ENCODE data around the gene CDH23. TPM values are rescaled to one million over a fixed set of nuclear protein-coding genes. Genes with fewer than 3 reads are reported as not detected.

CDH23 gene
- total RNA-seq, 1 donor from 2014 or later = 10.3 TPM

DNA sequence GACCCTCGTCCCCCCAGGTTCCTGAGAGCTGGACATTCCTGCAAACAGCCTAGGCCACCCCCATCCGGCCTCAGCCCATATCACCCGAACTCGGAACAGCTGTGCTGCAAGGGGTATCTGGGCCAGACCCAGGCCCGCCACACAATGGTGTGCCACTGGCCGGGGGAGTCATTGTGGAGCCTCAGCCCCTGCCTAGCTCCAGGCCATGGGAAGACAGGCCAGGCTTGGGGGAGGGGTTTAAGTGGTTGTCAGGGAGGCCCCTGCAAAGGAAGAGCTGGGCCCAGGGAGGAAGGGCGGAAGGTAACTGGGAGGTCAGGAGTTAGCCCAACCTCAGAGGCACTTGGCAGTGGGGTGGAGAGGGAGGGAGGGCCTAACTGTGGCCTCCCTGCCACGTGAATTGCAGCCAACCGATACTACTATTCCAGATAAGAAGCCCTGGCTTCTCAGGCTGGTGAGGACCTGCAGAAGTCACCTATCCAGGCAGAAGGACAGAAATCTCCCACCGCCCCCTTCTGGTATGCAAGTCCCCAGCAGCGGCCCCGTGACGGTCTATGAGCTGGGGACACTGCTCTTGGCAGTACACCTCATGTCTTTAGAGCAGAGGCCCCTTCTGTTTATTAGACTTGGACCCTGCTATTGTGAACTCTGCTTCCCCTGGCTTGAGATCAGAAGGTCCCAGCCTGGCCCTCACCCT is 349.8 kb downstream of the CDH23 start:
- H3K27ac ChIP-seq = peak overlapping the region; percentile 75
- H3K9me3 ChIP-seq = no peaks in the 10 kb centered on the region
- TF ChIP-seq POLR2A (IDR thresholded peaks at IDR 0.05) = no peak
- TF ChIP-seq POLR2AphosphoS5 (IDR thresholded peaks at IDR 0.05; ENCODE audit: insufficient read depth in 1 of 2, low read depth in 1 of 2) = peak in 1 of 2 donors; percentile 19
- TF ChIP-seq, protein P1, sequence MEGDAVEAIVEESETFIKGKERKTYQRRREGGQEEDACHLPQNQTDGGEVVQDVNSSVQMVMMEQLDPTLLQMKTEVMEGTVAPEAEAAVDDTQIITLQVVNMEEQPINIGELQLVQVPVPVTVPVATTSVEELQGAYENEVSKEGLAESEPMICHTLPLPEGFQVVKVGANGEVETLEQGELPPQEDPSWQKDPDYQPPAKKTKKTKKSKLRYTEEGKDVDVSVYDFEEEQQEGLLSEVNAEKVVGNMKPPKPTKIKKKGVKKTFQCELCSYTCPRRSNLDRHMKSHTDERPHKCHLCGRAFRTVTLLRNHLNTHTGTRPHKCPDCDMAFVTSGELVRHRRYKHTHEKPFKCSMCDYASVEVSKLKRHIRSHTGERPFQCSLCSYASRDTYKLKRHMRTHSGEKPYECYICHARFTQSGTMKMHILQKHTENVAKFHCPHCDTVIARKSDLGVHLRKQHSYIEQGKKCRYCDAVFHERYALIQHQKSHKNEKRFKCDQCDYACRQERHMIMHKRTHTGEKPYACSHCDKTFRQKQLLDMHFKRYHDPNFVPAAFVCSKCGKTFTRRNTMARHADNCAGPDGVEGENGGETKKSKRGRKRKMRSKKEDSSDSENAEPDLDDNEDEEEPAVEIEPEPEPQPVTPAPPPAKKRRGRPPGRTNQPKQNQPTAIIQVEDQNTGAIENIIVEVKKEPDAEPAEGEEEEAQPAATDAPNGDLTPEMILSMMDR (IDR thresholded peaks at IDR 0.05) = no peak
- H3K4me3 ChIP-seq = no peak overlapping the region
- H3K4me1 ChIP-seq = peaks cover 55% of the 10 kb centered on the region
- H3K27me3 ChIP-seq = no peaks in the 10 kb centered on the region
- no peak for DNase-seq (ENCODE audit: extremely low spot score in 2 of 2)
- intact Hi-C loops (cut with DNase I) = no loop called here
- peaks cover 0 to 16% of the 10 kb centered on the region in 2 donors for H3K36me3 ChIP-seq

DNA sequence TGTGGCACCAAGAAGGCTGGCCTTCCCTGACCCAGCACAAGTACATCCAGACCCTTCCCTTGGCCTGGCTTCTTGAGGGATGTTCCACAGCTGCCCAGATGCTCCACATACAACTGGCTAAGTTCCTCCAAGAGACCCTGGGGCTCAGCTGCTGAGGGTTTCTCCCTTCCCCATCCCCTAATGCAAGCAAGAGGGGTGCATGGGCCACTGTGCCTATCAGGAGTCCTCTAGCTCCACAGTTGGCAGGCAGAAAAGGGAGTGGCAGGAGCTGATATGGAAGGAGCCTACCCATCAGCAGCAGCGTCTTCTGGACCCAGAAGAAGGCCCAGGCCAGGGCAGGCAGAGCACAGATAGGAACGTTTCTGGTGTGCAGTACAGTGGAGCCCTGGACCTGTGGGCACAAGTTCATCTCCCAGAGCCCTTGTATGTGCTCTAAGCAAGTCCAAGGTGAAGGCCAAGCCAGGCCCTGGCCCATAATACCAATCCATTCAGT is 350.4 kb downstream of the CDH23 start:
- no peak for DNase-seq (ENCODE audit: extremely low spot score in 2 of 2)
- H3K4me3 ChIP-seq = no peak overlapping the region
- H3K27me3 ChIP-seq = no peaks in the 10 kb centered on the region
- H3K36me3 ChIP-seq = peaks cover 0 to 18% of the 10 kb centered on the region in 2 donors
- TF ChIP-seq, protein P1 (IDR thresholded peaks at IDR 0.05) = no peak
- no peak for TF ChIP-seq POLR2A (IDR thresholded peaks at IDR 0.05)
- no peak for TF ChIP-seq POLR2AphosphoS5 (IDR thresholded peaks at IDR 0.05; ENCODE audit: insufficient read depth in 1 of 2, low read depth in 1 of 2)
- H3K27ac ChIP-seq = peak overlapping the region; percentile 75
- no peaks in the 10 kb centered on the region for H3K9me3 ChIP-seq
- peaks cover 55% of the 10 kb centered on the region for H3K4me1 ChIP-seq
- intact Hi-C loops (cut with DNase I) = no loop called here

DNA sequence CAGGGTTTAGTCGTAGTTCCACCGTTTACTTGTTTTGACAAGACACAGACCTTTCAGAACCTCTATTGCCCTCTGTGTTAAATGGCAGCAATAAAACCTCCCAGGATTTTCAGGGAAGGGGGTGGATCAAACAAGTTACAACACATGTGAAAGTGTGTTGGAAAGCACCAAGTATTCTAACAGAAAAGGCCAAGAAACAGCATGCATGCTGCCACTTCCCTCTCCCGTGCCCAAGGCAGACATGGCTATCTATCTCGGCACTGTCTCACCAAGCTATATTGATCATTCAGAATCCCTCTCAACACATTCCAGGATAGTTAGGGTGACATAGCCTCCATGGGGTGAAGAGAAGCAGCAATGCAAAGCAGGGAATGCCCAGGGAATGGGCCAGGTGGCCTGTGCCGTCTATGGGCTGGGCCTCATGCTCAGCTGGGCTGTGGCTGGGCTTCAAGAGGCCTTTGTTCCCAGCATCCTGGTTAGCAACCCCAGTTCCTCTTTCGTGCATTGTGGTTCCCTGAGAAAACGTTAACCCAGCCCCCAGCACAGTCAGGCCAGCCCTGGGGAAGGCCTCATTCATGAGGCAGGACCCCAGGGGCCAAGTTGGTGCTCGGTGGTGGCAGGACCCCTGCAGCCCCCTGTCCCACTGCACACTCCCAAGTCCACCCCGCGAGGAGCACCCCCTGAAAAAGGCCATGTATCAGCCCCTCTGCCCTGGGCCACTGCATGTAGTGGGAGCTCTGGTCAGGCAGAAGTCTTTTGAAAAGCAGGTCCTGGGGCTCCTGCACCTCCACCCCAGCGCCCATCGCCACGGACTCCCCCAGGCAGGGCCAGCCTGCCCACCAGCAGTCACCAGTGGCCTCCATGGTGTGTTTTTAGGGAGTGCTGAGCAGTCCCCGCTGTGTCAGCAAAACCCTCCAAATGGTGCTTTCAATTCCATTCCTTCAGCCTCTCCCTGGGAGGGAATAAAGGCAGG is 351.1 kb downstream of the CDH23 start:
- no peaks in the 10 kb centered on the region for H3K27me3 ChIP-seq
- H3K27ac ChIP-seq = peak overlapping the region; percentile 75
- H3K4me1 ChIP-seq = peaks cover 61% of the 10 kb centered on the region
- H3K9me3 ChIP-seq = no peaks in the 10 kb centered on the region
- peaks cover 0 to 25% of the 10 kb centered on the region in 2 donors for H3K36me3 ChIP-seq
- TF ChIP-seq, protein P1 (IDR thresholded peaks at IDR 0.05) = no peak
- TF ChIP-seq POLR2AphosphoS5 (IDR thresholded peaks at IDR 0.05; ENCODE audit: insufficient read depth in 1 of 2, low read depth in 1 of 2) = no peak
- TF ChIP-seq POLR2A (IDR thresholded peaks at IDR 0.05) = no peak
- H3K4me3 ChIP-seq = no peak overlapping the region
- no peak for DNase-seq (ENCODE audit: extremely low spot score in 2 of 2)
- intact Hi-C loops (cut with DNase I) = no loop called here

DNA sequence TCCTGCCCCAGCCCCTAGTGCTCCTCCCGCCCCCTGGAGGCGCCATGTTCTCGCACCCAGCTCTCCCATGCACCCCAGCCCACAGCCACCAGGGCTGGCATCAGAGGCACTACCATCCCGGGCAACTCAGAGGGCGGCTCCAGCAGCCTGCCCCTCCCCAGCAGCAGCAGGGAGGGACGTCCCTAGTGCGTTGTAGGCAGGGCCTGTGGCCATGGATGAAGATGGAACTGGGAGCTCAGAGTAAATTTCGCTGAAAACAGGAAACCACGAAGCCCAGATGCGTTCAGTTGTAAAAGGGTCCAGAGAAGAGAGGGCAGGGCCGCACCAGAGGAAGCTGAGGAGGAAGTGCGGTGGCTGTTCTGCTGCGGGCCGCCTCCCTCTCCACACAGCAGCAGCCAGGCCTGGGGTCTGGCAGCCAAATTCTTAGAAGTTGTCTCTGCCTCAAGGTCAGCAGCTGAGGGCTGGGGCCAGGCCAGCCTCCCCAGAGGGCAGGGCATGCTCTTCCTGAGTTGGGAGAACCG is 352.0 kb downstream of the CDH23 start:
- no peaks in the 10 kb centered on the region for H3K27me3 ChIP-seq
- peaks cover 0 to 26% of the 10 kb centered on the region in 2 donors for H3K36me3 ChIP-seq
- H3K27ac ChIP-seq = peak overlapping the region; percentile 75
- no peaks in the 10 kb centered on the region for H3K9me3 ChIP-seq
- peaks cover 69% of the 10 kb centered on the region for H3K4me1 ChIP-seq
- TF ChIP-seq POLR2AphosphoS5 (IDR thresholded peaks at IDR 0.05; ENCODE audit: insufficient read depth in 1 of 2, low read depth in 1 of 2) (peak; percentile 45 to 77), POLR2A (IDR thresholded peaks at IDR 0.05) (peak in 1 of 2 donors; percentile 17)
- TF ChIP-seq, protein P1 (IDR thresholded peaks at IDR 0.05) = no peak
- intact Hi-C loops (cut with DNase I) = no loop called here
- DNase-seq (ENCODE audit: extremely low spot score in 2 of 2) = no peak
- no peak overlapping the region for H3K4me3 ChIP-seq

Data from vagina (tissue), 2 donors.